ENCODE measurements around the gene GUCY2D.

GRCh38 chr17:8016632-8017424 lies 14.4 kb downstream of the GUCY2D start:
- TF ChIP-seq EZH2 (IDR thresholded peaks at IDR 0.05; ENCODE audit: insufficient read depth, poor library complexity, severe bottlenecking) (no peak), EZH2phosphoT487 (IDR thresholded peaks at IDR 0.05; ENCODE audit: insufficient read depth, low read depth) (no peak)

Data from GM23248 (cell line).